Activated B cell treated with CpG ODN at 0.5 μM for 24 hours (primary cell): ENCODE results near the gene PROM1. TPM values are rescaled to one million over a fixed set of nuclear protein-coding genes. Genes with fewer than 3 reads are reported as not detected.

Experiments used
- ATAC-seq: fragments of 200-7000 bp; cut with Tn5 transposase; one replicate; pipeline ENCODE4 v1.10.0; 2021; ENCODE audit warnings: low read depth, mild to moderate bottlenecking, moderate library complexity
- CTCF ChIA-PET: fragments of 350-600 bp; sonication (Branson Sonifier 250); formaldehyde crosslinking; loops from one replicate; lab custom pipeline; 2021; ENCODE audit warnings: antibody characterized with exemption; lab: Charles Lee
- POLR2A ChIA-PET: fragments of 350-600 bp; sonication (Branson Sonifier 250); formaldehyde crosslinking; loops from one replicate; lab custom pipeline; 2021; ENCODE audit warnings: antibody characterized with exemption; lab: Charles Lee
- DNase-seq: peaks from one replicate; pipeline ENCODE4 v3.0.0; 2022
- H3K27ac Mint-ChIP-seq: one replicate; pipeline ENCODE4 v1.8.0; 2020; ENCODE audit warnings: mixed read lengths
- H3K27me3 Mint-ChIP-seq: one replicate; pipeline ENCODE4 v1.8.0; 2021; ENCODE audit warnings: mixed read lengths
- H3K36me3 Mint-ChIP-seq: one replicate; pipeline ENCODE4 v1.8.0; 2021; ENCODE audit warnings: low read depth, mixed read lengths
- H3K4me1 Mint-ChIP-seq: one replicate; pipeline ENCODE4 v1.8.0; 2021; ENCODE audit warnings: mixed read lengths
- H3K4me3 Mint-ChIP-seq: one replicate; pipeline ENCODE4 v1.8.0; 2020; ENCODE audit warnings: mild to moderate bottlenecking, mixed read lengths
- H3K9me3 Mint-ChIP-seq: one replicate; pipeline ENCODE4 v1.8.0; 2020; ENCODE audit warnings: mixed read lengths
- CTCF ChIP-seq: fragments of 200-600 bp; IDR thresholded peaks from one replicate; pipeline ENCODE4 v1.8.0; 2022; ENCODE audit warnings: antibody characterized with exemption, mild to moderate bottlenecking
- intact Hi-C: fragments of 100-400 bp; cut with micrococcal nuclease; formaldehyde crosslinking; loops from one replicate; pipeline ENCODE4 v1.15.1; 2024
- total RNA-seq: library from RNA; stranded (reverse); gene quantifications from 2 replicates; pipeline ENCODE4 v1.2.3, GENCODE V29; 2022

The PROM1 gene
- total RNA-seq, 1 donor from 2014 or later, result not detected

GRCh38 chr4:16026160-16026761 lies 57.6 kb downstream of the PROM1 start:
- POLR2A ChIA-PET, result no interaction called here
- ATAC-seq (no peak), DNase-seq (no peak)
- CTCF ChIA-PET, result interaction anchor here (0.9 to 5.9 kb wide), 2 partner anchors 16 to 239 kb away, joined by 4 to 66 read pairs; no protein-coding TSS in a partner anchor
- Mint-ChIP-seq H3K27ac (no peak overlapping the region), H3K9me3 (no peaks in the 10 kb centered on the region), H3K4me1 (no peaks in the 10 kb centered on the region), H3K36me3 (no peaks in the 10 kb centered on the region), H3K4me3 (no peak overlapping the region), H3K27me3 (peaks cover 6% of the 10 kb centered on the region)
- TF ChIP-seq CTCF, result peak; percentile 37
- intact Hi-C loops, result loop anchor here (1.0 kb wide), 3 partner anchors 173 to 1446 kb away; no protein-coding TSS in a partner anchor

GRCh38 chr4:16025268-16025667 lies 58.6 kb downstream of the PROM1 start:
- Mint-ChIP-seq H3K4me1 (no peaks in the 10 kb centered on the region), H3K4me3 (no peak overlapping the region), H3K9me3 (no peaks in the 10 kb centered on the region), H3K36me3 (no peaks in the 10 kb centered on the region), H3K27ac (no peak overlapping the region), H3K27me3 (peaks cover 6% of the 10 kb centered on the region)
- no peak for TF ChIP-seq CTCF
- ChIA-PET POLR2A (no interaction called here), CTCF (interaction anchor here (0.9 to 5.9 kb wide), 2 partner anchors 15 to 240 kb away, joined by 4 to 66 read pairs; no protein-coding TSS in a partner anchor)
- intact Hi-C loops, result no loop called here
- ATAC-seq (no peak), DNase-seq (no peak)

GRCh38 chr4:16023776-16024408 lies 59.9 kb downstream of the PROM1 start:
- intact Hi-C loops, result no loop called here
- POLR2A ChIA-PET, result no interaction called here
- Mint-ChIP-seq H3K27ac (no peak overlapping the region), H3K27me3 (peaks cover 6% of the 10 kb centered on the region), H3K4me3 (no peak overlapping the region), H3K9me3 (no peaks in the 10 kb centered on the region), H3K36me3 (no peaks in the 10 kb centered on the region), H3K4me1 (no peaks in the 10 kb centered on the region)
- CTCF ChIA-PET, result interaction anchor here (2.1 kb wide), 1 partner anchor 241 kb away, joined by 10 read pairs; no protein-coding TSS in a partner anchor
- DNase-seq, result no peak
- no peak for TF ChIP-seq CTCF
- ATAC-seq, result no peak

- no peaks in the 10 kb centered on the region for H3K4me1 Mint-ChIP-seq
- POLR2A ChIA-PET, result no interaction called here
- no peaks in the 10 kb centered on the region for H3K36me3 Mint-ChIP-seq
- CTCF ChIA-PET, result interaction anchor here (2.1 kb wide), 1 partner anchor 243 kb away, joined by 10 read pairs; no protein-coding TSS in a partner anchor
- no peak for TF ChIP-seq CTCF
- H3K4me3 Mint-ChIP-seq, result no peak overlapping the region
- H3K9me3 Mint-ChIP-seq, result no peaks in the 10 kb centered on the region
- H3K27me3 Mint-ChIP-seq, result no peaks in the 10 kb centered on the region
- no peak overlapping the region for H3K27ac Mint-ChIP-seq
- ATAC-seq (no peak), DNase-seq (no peak)
- intact Hi-C loops, result no loop called here
These were observed 61.8 kb downstream of the PROM1 start for GRCh38 chr4:16021804-16022560.

GRCh38 chr4:16019649-16020048 lies 64.2 kb downstream of the PROM1 start:
- CTCF ChIA-PET, result interaction anchor here (1.3 to 2.4 kb wide), 2 partner anchors 246 to 424 kb away, joined by 3 to 15 read pairs; no protein-coding TSS in a partner anchor
- Mint-ChIP-seq H3K27ac (no peak overlapping the region), H3K9me3 (no peaks in the 10 kb centered on the region), H3K4me3 (no peak overlapping the region), H3K27me3 (no peaks in the 10 kb centered on the region), H3K4me1 (no peaks in the 10 kb centered on the region), H3K36me3 (no peaks in the 10 kb centered on the region)
- no peak for TF ChIP-seq CTCF
- DNase-seq, result no peak
- intact Hi-C loops, result no loop called here
- POLR2A ChIA-PET, result no interaction called here
- ATAC-seq, result no peak
